Measurements from ENCODE around the gene NRXN3.

DNA sequence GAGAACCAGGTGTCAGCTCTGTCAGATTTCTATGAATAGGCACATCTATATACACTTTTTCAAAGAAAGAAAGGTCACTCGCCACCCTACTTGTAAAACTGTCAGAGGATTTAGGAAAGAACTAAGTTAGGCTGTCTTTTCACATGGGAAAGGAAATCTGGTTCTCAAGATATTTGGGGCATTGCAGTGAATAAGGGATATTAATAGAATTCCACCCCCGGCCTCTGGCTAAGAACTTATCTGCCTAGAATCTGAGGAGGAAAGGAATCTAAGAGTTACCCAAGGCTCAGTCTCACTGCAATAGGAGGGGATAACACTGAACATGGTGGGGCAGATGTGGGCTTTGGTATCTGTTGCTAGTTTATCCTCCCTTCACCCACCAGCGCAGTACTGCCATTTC is 677.6 kb downstream of the NRXN3 start:
- TF ChIP-seq, protein P1, sequence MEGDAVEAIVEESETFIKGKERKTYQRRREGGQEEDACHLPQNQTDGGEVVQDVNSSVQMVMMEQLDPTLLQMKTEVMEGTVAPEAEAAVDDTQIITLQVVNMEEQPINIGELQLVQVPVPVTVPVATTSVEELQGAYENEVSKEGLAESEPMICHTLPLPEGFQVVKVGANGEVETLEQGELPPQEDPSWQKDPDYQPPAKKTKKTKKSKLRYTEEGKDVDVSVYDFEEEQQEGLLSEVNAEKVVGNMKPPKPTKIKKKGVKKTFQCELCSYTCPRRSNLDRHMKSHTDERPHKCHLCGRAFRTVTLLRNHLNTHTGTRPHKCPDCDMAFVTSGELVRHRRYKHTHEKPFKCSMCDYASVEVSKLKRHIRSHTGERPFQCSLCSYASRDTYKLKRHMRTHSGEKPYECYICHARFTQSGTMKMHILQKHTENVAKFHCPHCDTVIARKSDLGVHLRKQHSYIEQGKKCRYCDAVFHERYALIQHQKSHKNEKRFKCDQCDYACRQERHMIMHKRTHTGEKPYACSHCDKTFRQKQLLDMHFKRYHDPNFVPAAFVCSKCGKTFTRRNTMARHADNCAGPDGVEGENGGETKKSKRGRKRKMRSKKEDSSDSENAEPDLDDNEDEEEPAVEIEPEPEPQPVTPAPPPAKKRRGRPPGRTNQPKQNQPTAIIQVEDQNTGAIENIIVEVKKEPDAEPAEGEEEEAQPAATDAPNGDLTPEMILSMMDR (IDR thresholded peaks at IDR 0.05), result no peak
- TF ChIP-seq POLR2A (IDR thresholded peaks at IDR 0.05), result no peak

Data from body of pancreas (tissue), 4 donors.